Thymus (tissue), 11 donors: ENCODE results near the gene NLGN1. TPM values are rescaled to one million over a fixed set of nuclear protein-coding genes. Genes with fewer than 3 reads are reported as not detected.

Experiments
- DNase-seq, 9 donors: peaks; one replicate each; pipeline ENCODE4 v3.0.0-alpha.2; 2013; ENCODE audit warnings: low spot score in 9 of 9, low read depth in 6 of 9, missing footprints in 1 of 9
- H3K27ac ChIP-seq, 2 donors: one replicate each; pipeline ENCODE4 v1.5.1; 2013; ENCODE audit warnings: control low read depth in 1 of 2, low read depth in 1 of 2, low read length in 1 of 2, mild to moderate bottlenecking in 1 of 2, moderate library complexity in 1 of 2
- H3K27me3 ChIP-seq, 2 donors: one replicate each; pipeline ENCODE4 v1.5.1; 2013; ENCODE audit warnings: low read length in 1 of 2; ENCODE audit not compliant: control insufficient read depth in 2 of 2, insufficient read depth in 1 of 2
- H3K36me3 ChIP-seq, 2 donors: one replicate each; pipeline ENCODE4 v1.5.1; 2013; ENCODE audit warnings: low read length in 1 of 2, mild to moderate bottlenecking in 1 of 2, moderate library complexity in 1 of 2; ENCODE audit not compliant: control insufficient read depth in 2 of 2, insufficient read depth in 2 of 2
- H3K4me1 ChIP-seq, 2 donors: one replicate each; pipeline ENCODE4 v1.5.1; 2013; ENCODE audit warnings: low read length in 2 of 2; ENCODE audit not compliant: control insufficient read depth in 2 of 2, insufficient read depth in 2 of 2
- H3K4me3 ChIP-seq, 2 donors: one replicate each; pipeline ENCODE4 v1.5.1; 2013; ENCODE audit warnings: low read length in 2 of 2, control low read depth in 1 of 2, mild to moderate bottlenecking in 1 of 2
- H3K9me3 ChIP-seq, 2 donors: one replicate each; pipeline ENCODE4 v1.5.1; 2013; ENCODE audit warnings: low read length in 1 of 2, mild to moderate bottlenecking in 1 of 2; ENCODE audit not compliant: control insufficient read depth in 2 of 2, insufficient read depth in 1 of 2
- WGBS: extraction: QIAGEN DNeasy Blood & Tissue Kit; methylation state at CpG from one replicate; pipeline ENCODE4 v1.1.7; 2013; 5-methylcytosine and 5-hydroxymethylcytosine counted together
- polyA plus RNA-seq: library from polyadenylated mRNA; stranded (reverse); fragments of 200-250 nt; gene quantifications from one replicate; pipeline ENCODE4 v1.2.3, GENCODE V29; 2013
- total RNA-seq: library from RNA; stranded (reverse); fragments of 120-200 nt; gene quantifications from one replicate; pipeline ENCODE4 v1.2.4, GENCODE V29; 2013
- donor health status: healthy.

Gene NLGN1
- total and polyA plus RNA-seq, 2 donors = 0.16 to 0.90 TPM

GRCh38 chr3:173846584-173846983 is 449.0 kb downstream of the NLGN1 start:
- H3K4me1 ChIP-seq = no peaks in the 10 kb centered on the region
- no peak overlapping the region for H3K4me3 ChIP-seq
- WGBS = 89% methylated on average over 2 of the region's 2 CpGs
- H3K27ac ChIP-seq = no peak overlapping the region
- DNase-seq = no peak
- H3K27me3 ChIP-seq = no peaks in the 10 kb centered on the region
- no peaks in the 10 kb centered on the region for H3K36me3 ChIP-seq
- no peaks in the 10 kb centered on the region for H3K9me3 ChIP-seq

GRCh38 chr3:173849489-173849888 is 451.9 kb downstream of the NLGN1 start:
- no peaks in the 10 kb centered on the region for H3K9me3 ChIP-seq
- no peaks in the 10 kb centered on the region for H3K36me3 ChIP-seq
- no peak overlapping the region for H3K4me3 ChIP-seq
- H3K27me3 ChIP-seq = no peaks in the 10 kb centered on the region
- no peak for DNase-seq
- no peaks in the 10 kb centered on the region for H3K4me1 ChIP-seq
- H3K27ac ChIP-seq = no peak overlapping the region
- WGBS = 73% methylated on average over 4 of the region's 4 CpGs

- no peaks in the 10 kb centered on the region for H3K27me3 ChIP-seq
- H3K4me3 ChIP-seq = no peak overlapping the region
- no peaks in the 10 kb centered on the region for H3K36me3 ChIP-seq
- H3K27ac ChIP-seq = no peak overlapping the region
- H3K9me3 ChIP-seq = no peaks in the 10 kb centered on the region
- WGBS = 80% methylated on average over 1 of the region's 1 CpG
- no peak for DNase-seq
- H3K4me1 ChIP-seq = no peaks in the 10 kb centered on the region
Measured at GRCh38 chr3:173857154-173857553, 459.6 kb downstream of the NLGN1 start.

GRCh38 chr3:173862701-173863100 is 465.2 kb downstream of the NLGN1 start:
- DNase-seq = no peak
- no peaks in the 10 kb centered on the region for H3K27me3 ChIP-seq
- no peak overlapping the region for H3K4me3 ChIP-seq
- no peaks in the 10 kb centered on the region for H3K9me3 ChIP-seq
- 88% methylated on average over 1 of the region's 1 CpG for WGBS
- H3K27ac ChIP-seq = no peak overlapping the region
- no peaks in the 10 kb centered on the region for H3K36me3 ChIP-seq
- peaks cover 0 to 7% of the 10 kb centered on the region in 2 donors for H3K4me1 ChIP-seq

GRCh38 chr3:173863551-173863950 is 466.0 kb downstream of the NLGN1 start:
- H3K27me3 ChIP-seq = no peaks in the 10 kb centered on the region
- DNase-seq = no peak
- peaks cover 0 to 7% of the 10 kb centered on the region in 2 donors for H3K4me1 ChIP-seq
- WGBS = 95% methylated on average over 2 of the region's 2 CpGs
- H3K36me3 ChIP-seq = no peaks in the 10 kb centered on the region
- H3K27ac ChIP-seq = no peak overlapping the region
- no peak overlapping the region for H3K4me3 ChIP-seq
- no peaks in the 10 kb centered on the region for H3K9me3 ChIP-seq

- H3K4me1 ChIP-seq = peaks cover 0 to 7% of the 10 kb centered on the region in 2 donors
- no peak overlapping the region for H3K27ac ChIP-seq
- no peaks in the 10 kb centered on the region for H3K36me3 ChIP-seq
- DNase-seq = peak; percentile 4 to 81 (median 22)
- H3K4me3 ChIP-seq = no peak overlapping the region
- WGBS = 80% methylated on average over 7 of the region's 7 CpGs
- H3K27me3 ChIP-seq = no peaks in the 10 kb centered on the region
- no peaks in the 10 kb centered on the region for H3K9me3 ChIP-seq
Measured at GRCh38 chr3:173865900-173866498, 468.5 kb downstream of the NLGN1 start.

- H3K36me3 ChIP-seq = no peaks in the 10 kb centered on the region
- no peak overlapping the region for H3K4me3 ChIP-seq
- H3K27me3 ChIP-seq = no peaks in the 10 kb centered on the region
- peaks cover 0 to 7% of the 10 kb centered on the region in 2 donors for H3K4me1 ChIP-seq
- 93% methylated on average over 3 of the region's 3 CpGs for whole genome bisulfite sequencing
- no peaks in the 10 kb centered on the region for H3K9me3 ChIP-seq
- no peak for DNase-seq
- no peak overlapping the region for H3K27ac ChIP-seq
Measured at GRCh38 chr3:173869766-173870165, 472.2 kb downstream of the NLGN1 start.

- Histone ChIP-seq H3K9me3 (no peaks in the 10 kb centered on the region), H3K27ac (no peak overlapping the region), H3K27me3 (no peaks in the 10 kb centered on the region), H3K4me1 (peaks cover 0 to 2% of the 10 kb centered on the region in 2 donors), H3K36me3 (no peaks in the 10 kb centered on the region), H3K4me3 (no peak overlapping the region)
- 95% methylated on average over 4 of the region's 4 CpGs for WGBS
- DNase-seq = no peak
Measured at GRCh38 chr3:173870976-173871375, 473.4 kb downstream of the NLGN1 start.

GRCh38 chr3:173875790-173876189 is 478.2 kb downstream of the NLGN1 start:
- Histone ChIP-seq H3K4me1 (no peaks in the 10 kb centered on the region), H3K27me3 (no peaks in the 10 kb centered on the region), H3K36me3 (no peaks in the 10 kb centered on the region), H3K4me3 (no peak overlapping the region), H3K9me3 (no peaks in the 10 kb centered on the region), H3K27ac (no peak overlapping the region)
- no peak for DNase-seq

GRCh38 chr3:173876476-173876875 is 478.9 kb downstream of the NLGN1 start:
- H3K4me1 ChIP-seq = peaks cover 0 to 3% of the 10 kb centered on the region in 2 donors
- H3K27me3 ChIP-seq = no peaks in the 10 kb centered on the region
- no peak overlapping the region for H3K27ac ChIP-seq
- no peaks in the 10 kb centered on the region for H3K36me3 ChIP-seq
- no peak overlapping the region for H3K4me3 ChIP-seq
- peaks cover 0 to 3% of the 10 kb centered on the region in 2 donors for H3K9me3 ChIP-seq
- DNase-seq = no peak
